ENCODE data around the gene PYGO1. TPM values are rescaled to one million over a fixed set of nuclear protein-coding genes. Genes with fewer than 3 reads are reported as not detected.
A peak's percentile ranks its signal among the peaks of the same experiment; 100 is the strongest.

Gene PYGO1
- total RNA-seq, 1 donor from 2014 or later = 9.3 TPM

- Histone ChIP-seq H3K27me3 (no peaks in the 10 kb centered on the region), H3K36me3 (no peaks in the 10 kb centered on the region), H2AFZ (replicated peaks) (no peak overlapping the region), H3K4me3 (no peak overlapping the region), H3F3A (ENCODE audit: low read depth) (no peaks in the 10 kb centered on the region), H3K4me1 (no peaks in the 10 kb centered on the region), H4K20me1 (ENCODE audit: low read depth) (no peaks in the 10 kb centered on the region), H3K79me2 (ENCODE audit: low read depth) (no peaks in the 10 kb centered on the region), H3K9me3 (ENCODE audit: low read depth) (no peaks in the 10 kb centered on the region), H3K27ac (no peak overlapping the region), H3K9ac (no peak overlapping the region), H3K4me2 (no peak overlapping the region)
- no peaks in the 10 kb centered on the region for H3K27me3 Mint-ChIP-seq (ENCODE audit: insufficient read depth, low read depth)
- TF ChIP-seq CTCF (IDR thresholded peaks at IDR 0.05) (no peak), EZH2phosphoT487 (IDR thresholded peaks at IDR 0.05) (no peak), EZH2 (IDR thresholded peaks at IDR 0.05) (no peak)
- H3K4me1 Mint-ChIP-seq = no peaks in the 10 kb centered on the region
- no peak overlapping the region for H3K4me3 Mint-ChIP-seq
- no peak overlapping the region for H3K27ac Mint-ChIP-seq
- no peak for DNase-seq (ENCODE audit: low spot score)
- H3K9me3 Mint-ChIP-seq = peaks cover 5% of the 10 kb centered on the region
- H3K36me3 Mint-ChIP-seq = no peaks in the 10 kb centered on the region
These were observed 59.3 kb downstream of the PYGO1 start for GRCh38 chr15:55528812-55529211.

DNA sequence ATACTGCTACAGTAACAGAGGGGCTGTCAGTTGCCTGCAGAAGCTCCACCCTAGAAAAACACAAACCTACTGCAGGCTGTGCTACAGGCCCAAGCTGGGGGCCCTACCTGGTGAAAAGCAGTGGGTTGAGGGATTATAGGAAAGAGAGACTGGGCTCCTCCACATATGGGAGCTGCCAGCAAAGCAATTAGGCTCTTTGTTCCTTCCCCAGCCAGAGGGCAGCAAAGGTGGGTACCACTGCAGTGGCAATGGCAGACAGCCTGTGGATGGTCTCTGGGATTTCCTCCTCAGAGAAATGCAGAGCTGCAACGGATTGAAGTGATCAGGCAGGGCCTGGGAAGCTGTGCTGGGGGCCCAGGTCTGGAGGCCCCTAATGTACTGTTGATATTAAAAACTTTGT lies 61.0 kb downstream of the PYGO1 start:
- H3K4me3 Mint-ChIP-seq = no peak overlapping the region
- Histone ChIP-seq H3K79me2 (ENCODE audit: low read depth) (no peaks in the 10 kb centered on the region), H2AFZ (replicated peaks) (peak overlapping the region; percentile 94), H4K20me1 (ENCODE audit: low read depth) (no peaks in the 10 kb centered on the region), H3K9me3 (ENCODE audit: low read depth) (no peaks in the 10 kb centered on the region), H3K27ac (no peak overlapping the region), H3K36me3 (no peaks in the 10 kb centered on the region), H3K27me3 (no peaks in the 10 kb centered on the region), H3K9ac (no peak overlapping the region), H3K4me2 (no peak overlapping the region), H3K4me3 (no peak overlapping the region), H3F3A (ENCODE audit: low read depth) (no peaks in the 10 kb centered on the region), H3K4me1 (no peaks in the 10 kb centered on the region)
- H3K4me1 Mint-ChIP-seq = no peaks in the 10 kb centered on the region
- no peaks in the 10 kb centered on the region for H3K27me3 Mint-ChIP-seq (ENCODE audit: insufficient read depth, low read depth)
- peaks cover 15% of the 10 kb centered on the region for H3K9me3 Mint-ChIP-seq
- no peaks in the 10 kb centered on the region for H3K36me3 Mint-ChIP-seq
- TF ChIP-seq EZH2phosphoT487 (IDR thresholded peaks at IDR 0.05) (no peak), CTCF (IDR thresholded peaks at IDR 0.05) (no peak), EZH2 (IDR thresholded peaks at IDR 0.05) (no peak)
- H3K27ac Mint-ChIP-seq = no peak overlapping the region
- peak; percentile 21 for DNase-seq (ENCODE audit: low spot score)

DNA sequence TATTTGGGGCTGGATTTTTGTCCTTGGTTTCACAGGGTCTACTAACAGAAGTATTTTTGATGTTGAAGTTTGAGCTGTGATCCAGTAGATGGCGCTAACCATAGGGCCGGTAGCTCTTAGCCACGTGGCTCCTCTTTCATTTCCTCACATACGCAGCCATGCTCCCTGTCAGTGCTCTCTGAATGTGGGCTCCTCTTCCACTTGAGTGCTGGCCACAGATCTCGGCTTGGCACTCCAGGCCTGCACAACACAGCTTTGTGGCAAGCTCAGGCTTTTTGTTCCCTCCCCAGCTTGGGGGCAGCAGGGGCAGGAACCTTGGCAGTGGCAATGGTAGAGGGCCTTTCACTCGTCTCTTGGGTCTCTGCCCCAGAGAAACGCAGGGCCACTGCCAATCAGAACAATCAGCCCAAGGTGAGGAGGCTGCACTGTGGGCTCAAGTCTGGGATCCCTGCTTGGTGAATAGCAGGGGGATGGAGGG lies 61.5 kb downstream of the PYGO1 start:
- no peaks in the 10 kb centered on the region for H3F3A ChIP-seq (ENCODE audit: low read depth)
- Mint-ChIP-seq H3K27ac (no peak overlapping the region), H3K9me3 (peaks cover 16% of the 10 kb centered on the region), H3K27me3 (ENCODE audit: insufficient read depth, low read depth) (no peaks in the 10 kb centered on the region), H3K4me1 (no peaks in the 10 kb centered on the region), H3K4me3 (no peak overlapping the region), H3K36me3 (no peaks in the 10 kb centered on the region)
- no peak overlapping the region for H3K4me3 ChIP-seq
- no peaks in the 10 kb centered on the region for H3K36me3 ChIP-seq
- H3K27ac ChIP-seq = no peak overlapping the region
- no peak for TF ChIP-seq EZH2phosphoT487 (IDR thresholded peaks at IDR 0.05)
- TF ChIP-seq EZH2 (IDR thresholded peaks at IDR 0.05) = no peak
- peak; percentile 70 for TF ChIP-seq CTCF (IDR thresholded peaks at IDR 0.05)
- H3K4me2 ChIP-seq = no peak overlapping the region
- H3K4me1 ChIP-seq = no peaks in the 10 kb centered on the region
- peak; percentile 63 for DNase-seq (ENCODE audit: low spot score)
- H2AFZ ChIP-seq (replicated peaks) = peak overlapping the region; percentile 94
- H3K27me3 ChIP-seq = no peaks in the 10 kb centered on the region
- H3K79me2 ChIP-seq (ENCODE audit: low read depth) = no peaks in the 10 kb centered on the region
- no peak overlapping the region for H3K9ac ChIP-seq
- H4K20me1 ChIP-seq (ENCODE audit: low read depth) = no peaks in the 10 kb centered on the region
- H3K9me3 ChIP-seq (ENCODE audit: low read depth) = no peaks in the 10 kb centered on the region

All from neural progenitor cell (in vitro differentiated cells).